GM21528 (cell line): ENCODE measurements around the gene HSBP1L1.
"Not testable (repeated sequence)": the region's sequence is repeated elsewhere in the genome, so short reads cannot be mapped to it uniquely, and the experiment has no call there.

ENCODE experiments used
- ATAC-seq: cut with Tn5 transposase; IDR thresholded peaks from one replicate; pipeline ENCODE4 v1.9.1; 2021; ENCODE audit warnings: mild to moderate bottlenecking, moderate library complexity; ENCODE audit not compliant: unreplicated experiment, low FRiP score

HSBP1L1 gene

DNA sequence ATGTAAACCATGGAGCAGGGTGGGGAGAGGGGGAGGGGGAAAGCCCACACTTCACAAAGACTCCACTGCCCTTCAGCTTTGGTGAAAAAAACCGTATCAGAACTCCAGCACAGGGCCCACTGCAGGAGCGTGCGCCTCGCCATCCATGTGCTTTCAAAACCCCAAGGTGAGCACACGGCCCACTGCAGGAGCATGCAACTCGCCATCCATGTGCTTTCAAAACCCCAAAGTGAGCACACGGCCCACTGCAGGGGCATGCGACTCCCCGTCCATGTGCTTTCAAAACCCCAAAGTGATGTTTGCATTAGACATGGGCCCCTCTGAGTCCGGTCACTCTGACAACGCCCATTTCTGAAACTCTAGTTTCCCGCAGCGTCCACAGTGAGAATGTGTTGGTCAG lies 16.1 kb downstream of the HSBP1L1 start:
- ATAC-seq: no peak

DNA sequence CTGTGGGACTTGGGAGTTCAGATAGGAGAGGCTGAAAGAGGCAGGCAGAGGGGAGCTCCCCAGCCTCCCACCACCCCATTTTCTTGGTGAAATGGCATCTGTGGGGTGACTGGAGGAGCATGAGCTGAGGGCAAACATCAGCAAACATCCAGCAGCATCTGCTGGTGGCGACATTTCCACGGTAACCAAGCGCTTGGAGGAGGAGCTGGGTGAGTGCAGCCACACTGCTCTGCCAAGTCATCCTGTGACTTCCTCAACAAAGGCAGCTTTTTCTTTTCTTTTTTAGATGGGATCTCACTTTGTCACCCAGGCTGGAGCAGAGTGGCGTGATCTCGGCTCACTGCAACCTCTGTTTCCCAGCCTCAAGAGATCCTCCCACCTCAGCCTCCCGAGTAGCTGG lies 18.3 kb downstream of the HSBP1L1 start:
- no peak for ATAC-seq

DNA sequence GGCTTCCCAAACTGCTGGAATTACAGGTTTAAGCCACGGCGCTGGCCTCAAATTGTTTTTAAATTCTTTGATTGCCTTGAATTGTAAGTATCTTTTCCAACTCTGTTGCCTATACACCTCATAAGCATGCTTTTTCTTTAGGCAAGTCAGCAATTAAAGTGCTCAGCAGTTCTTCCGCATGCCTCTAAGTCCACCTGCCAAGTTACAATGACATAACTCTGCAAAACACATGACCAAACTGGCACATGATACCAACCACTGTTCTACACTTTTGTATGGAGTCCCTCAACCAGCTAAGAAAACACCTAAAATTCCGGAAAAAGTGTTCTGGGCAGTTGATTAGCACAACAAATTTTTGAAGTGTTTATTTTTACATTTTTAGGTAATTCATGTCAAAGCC lies 18.8 kb downstream of the HSBP1L1 start:
- ATAC-seq: no peak

DNA sequence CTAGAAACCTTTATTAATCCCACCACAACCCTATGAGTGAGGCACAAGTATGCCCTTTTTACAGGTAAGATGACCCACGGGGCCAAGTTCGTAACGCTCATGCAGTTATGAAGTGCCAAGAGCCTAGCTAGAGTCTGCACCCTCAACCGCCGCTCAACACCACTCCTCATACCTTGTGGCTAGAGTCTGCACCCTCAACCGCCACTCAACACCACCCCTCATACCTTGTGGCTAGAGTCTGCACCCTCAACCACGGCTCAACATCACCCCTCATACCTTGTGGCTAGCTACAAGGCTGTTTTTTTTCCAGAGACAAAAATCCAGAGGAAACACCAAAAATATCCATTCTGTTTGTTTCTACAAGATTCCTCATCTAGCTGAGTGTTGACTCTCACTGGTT lies 19.4 kb downstream of the HSBP1L1 start:
- ATAC-seq: no peak

DNA sequence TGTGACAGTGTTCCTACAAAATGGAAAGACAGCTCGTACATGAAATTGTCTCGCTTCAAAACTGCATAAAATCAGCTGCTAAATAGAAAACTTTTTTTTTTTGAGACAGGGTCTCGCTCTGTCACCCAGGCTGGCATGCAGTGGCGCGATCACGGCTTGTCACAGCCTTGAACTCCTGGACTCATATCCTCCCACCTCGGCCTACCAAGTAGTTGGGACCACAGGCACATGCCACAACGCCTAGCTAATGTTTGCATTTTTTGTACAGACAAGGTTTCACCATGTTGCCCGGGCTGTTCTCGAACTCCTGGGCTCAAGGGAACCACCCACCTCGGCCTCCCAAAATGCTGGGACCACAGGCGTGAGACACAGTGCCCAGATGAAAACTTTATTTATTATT lies 20.7 kb downstream of the HSBP1L1 start:
- no peak for ATAC-seq

DNA sequence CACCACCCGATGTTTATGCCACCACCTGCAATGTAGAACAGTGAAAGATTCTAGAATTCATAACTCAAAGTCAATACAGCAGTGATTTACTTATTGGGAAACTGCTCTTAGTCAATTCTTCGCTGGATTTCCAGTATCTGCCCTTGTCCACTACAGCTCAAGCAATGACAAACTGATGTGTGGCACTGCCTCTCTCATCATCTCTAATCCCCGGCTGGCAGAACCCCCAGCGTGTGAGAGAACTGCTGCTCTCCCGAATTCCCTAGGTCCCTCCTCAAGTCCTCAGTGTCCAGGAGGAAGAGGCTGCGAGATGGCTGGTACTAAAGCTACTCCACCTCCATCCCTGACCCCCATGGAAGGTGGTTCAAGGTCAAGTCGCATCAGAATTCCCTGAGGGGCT lies 22.3 kb downstream of the HSBP1L1 start:
- no peak for ATAC-seq

DNA sequence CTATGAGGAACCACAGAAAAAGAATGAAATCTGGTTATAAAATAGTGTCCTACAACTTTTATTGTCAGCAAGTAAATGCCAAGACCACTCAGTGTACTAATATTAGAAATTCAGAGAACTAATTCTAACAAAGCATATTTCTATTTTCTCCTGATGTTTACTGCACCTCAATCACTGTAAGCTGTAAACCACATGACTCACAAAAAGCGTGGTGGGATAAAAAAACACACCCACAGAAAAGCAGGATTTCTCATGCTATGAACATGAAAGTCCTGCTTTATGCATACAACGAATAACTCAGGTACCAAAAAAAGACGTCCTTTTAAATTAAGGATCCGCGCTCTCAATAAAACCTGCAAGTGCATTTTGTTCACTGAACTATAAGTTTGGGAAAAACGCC lies 23.1 kb downstream of the HSBP1L1 start:
- no peak for ATAC-seq

DNA sequence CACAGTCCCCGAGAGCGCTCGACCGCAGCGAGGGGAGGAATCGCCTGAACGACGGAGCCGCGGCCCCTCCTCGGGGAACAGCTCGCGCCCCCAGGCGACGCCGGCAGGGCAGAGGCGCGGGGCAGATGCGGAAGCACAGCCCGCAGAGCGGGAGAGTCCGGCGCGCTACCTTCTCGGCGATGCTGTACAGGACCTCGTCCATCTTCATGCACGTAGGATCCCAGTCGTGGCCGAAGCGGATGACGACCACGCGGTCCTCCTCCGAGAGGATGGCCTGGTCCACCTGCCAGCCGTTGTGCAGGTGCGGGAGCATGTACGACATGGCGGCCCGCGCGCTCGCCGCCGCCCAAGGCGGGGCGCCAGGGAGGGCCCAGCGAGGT lies 23.6 kb downstream of the HSBP1L1 start:
- peak; percentile 75 for ATAC-seq

DNA sequence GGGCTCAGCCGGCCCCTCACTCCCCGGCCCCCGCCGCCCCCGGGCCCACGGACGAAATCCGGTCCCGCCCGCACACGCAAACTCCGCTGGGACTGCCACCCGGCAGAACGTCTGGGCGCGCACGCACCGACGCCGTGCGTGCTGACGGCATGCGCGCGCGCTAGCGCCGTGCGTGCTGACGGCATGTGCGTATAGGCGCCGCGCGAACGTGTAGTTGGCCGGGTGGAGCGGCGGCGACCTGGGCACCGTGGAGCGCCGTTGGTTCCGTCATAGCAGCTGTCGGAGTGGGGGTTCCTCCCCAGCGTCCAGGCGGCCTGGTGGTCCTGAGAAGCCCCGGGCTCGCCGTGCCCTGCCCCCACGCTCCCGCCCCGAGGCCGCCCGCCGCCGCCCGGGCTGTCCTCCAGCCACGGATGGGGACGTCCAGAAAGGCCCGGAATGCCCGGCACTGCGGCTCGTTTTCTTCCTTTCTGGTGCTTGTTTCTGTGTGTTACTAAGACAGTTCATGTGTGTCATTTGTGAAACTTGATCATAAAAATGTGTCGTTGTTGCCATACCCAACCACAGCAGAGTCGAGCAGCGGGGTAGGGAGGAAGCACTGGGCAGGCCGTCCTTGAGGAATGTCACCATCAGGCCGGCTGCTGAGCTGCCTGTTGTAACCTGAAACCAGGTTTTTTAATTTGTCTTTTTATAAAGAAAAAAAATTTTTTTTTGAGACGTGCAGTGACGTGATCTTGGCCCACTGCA lies 24.2 kb downstream of the HSBP1L1 start, which contains the start of gene TXNL4A:
TSS of gene TXNL4A (minus strand) at position 113 of the 744 bp plus-strand sequence. CDS start 171 bp downstream, outside the sequence.
- ATAC-seq: peak; percentile 97

DNA sequence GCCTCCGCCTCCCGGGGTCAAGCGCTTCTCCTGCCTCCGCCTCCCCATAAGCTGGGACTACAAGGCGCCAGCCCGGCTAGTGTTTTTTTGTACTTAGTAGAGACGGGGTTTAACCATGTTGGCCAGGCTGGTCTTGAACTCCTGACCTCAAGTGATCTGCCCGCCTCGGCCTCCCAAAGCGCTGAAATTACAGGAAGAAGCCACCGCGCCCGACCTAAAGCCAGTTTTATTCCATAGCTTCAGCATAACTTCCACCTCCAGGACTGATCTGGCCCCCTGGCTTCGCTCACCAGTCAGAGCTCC lies 24.7 kb downstream of the HSBP1L1 start:
- ATAC-seq: no peak

DNA sequence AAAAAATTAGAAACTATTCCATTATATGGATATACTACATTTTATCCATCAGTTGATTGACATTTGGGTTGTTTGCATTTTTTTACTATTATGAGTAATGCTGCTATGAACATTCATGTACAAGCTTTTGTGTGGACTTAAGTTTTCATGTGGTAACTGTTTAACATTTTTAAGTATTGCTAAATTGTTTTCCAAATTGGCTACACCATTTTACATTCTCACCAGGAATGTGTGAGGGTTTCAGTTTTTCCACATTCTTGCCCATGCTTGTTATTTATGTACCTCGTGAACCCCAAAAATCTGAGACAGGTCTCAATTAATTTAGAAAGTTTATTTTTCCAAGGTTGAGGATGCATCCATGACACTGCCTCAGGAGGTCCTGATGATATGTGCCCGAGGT lies 27.1 kb downstream of the HSBP1L1 start:
- ATAC-seq: no peak

DNA sequence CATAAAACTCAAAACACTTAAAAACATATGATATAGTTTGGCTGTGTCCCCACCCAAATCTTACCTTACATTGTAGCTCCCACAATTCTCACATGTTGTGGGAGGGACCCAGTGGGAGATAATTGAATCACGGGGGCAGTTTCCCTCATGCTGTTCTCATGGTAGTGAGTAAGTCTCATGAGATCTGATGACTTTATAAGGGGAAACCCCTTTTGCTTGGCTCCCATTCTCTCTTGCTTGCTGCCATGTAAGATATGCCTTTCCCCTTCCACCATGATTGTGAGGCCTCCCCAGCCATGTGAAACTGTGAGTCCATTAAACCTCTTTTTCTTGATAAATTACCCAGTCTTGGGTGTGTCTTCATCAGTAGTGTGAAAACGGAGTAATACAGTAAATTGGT lies 35.3 kb downstream of the HSBP1L1 start:
- not testable (repeated sequence) for ATAC-seq

DNA sequence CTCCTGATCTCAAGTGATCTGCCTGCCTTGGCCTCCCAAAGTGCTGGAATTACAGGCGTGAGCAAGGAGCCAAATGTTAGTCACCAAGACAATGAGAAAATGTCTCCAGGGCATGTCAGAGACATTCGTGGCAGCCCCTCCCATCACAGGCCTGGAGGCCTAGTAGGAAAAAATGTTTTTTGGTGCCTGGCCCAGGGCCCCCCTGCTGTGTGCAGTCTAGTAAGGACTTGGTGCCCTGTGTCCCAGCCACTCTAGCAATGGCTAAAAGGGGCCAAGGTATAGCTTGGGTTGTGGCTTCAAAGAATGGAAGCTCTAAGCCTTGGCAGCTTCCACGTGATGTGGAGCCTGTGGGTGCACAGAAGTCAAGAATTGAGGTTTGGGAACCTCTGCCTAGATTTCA lies 36.4 kb downstream of the HSBP1L1 start:
- no peak for ATAC-seq

DNA sequence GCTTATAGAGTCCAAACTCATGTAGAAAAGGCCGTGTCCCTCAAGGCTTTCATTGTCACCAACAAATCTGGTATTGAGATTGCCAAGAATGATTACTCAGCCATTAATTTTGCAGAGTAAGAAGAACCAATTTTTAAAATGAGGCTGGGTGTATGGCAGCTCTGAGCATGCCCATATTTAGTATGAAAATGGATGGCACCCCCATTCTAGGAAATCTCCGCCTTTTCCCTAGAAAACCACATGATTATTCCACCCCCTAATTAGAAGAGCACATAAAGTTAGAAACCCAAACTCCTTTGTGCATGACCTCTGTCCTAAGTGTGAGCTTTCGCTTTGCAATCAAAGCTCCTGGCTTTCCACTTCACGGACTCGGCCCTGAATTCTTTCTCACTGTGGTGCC lies 38.0 kb downstream of the HSBP1L1 start:
- ATAC-seq: no peak

DNA sequence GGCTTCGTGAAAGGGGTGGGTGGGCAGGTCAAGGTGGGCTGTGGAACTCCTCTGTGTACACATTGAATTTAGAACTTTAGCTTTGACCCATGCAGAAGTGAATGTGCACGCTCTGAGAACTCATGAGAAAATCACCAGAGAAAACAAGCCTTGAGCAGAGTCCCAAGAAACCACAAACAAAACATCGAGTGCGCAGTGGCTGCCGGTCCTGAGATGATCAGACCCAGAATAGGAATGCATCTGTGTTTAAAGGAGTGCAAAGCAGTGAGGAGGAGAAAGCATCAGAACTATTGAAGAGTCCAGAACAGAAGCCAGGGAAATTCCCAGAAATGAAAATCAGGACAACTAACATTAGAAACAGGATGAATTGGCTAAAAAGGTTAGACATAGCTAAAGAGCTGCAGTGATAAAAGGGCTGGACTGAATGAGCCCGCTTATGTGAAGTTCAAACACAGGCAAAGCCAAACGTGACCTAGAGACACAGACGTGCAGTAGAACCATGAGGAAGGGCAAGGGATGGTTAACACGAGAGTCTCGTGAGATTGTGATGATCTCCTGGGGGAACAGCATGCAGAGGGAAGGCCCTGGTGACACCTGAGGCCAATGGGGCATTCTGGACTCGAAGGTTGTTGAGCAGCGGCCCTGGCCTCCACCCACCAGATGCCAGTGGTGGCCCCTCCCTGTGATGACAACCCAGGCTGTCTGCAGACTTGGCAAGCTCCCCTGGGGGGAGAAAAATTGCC lies 40.3 kb downstream of the HSBP1L1 start:
- no peak for ATAC-seq

DNA sequence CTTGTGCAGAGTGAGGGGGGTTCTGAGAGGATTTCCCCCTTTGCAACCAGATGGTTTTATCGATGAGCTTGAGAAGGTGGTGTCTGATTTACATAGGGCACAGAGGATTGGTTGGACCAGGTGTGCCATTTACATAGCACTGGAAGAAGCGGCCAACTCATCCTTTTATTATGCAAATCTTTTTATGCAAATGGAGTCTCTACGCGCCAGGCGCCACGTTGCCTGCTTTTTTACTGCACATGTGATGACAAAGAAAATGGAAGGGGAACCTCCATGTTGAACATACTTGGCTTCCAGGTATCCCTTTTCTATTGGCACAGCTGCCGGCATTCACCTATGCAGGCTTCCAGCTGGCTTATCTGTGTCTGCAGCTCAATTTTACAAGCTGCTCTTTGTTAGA lies 42.3 kb downstream of the HSBP1L1 start:
- ATAC-seq: no peak

DNA sequence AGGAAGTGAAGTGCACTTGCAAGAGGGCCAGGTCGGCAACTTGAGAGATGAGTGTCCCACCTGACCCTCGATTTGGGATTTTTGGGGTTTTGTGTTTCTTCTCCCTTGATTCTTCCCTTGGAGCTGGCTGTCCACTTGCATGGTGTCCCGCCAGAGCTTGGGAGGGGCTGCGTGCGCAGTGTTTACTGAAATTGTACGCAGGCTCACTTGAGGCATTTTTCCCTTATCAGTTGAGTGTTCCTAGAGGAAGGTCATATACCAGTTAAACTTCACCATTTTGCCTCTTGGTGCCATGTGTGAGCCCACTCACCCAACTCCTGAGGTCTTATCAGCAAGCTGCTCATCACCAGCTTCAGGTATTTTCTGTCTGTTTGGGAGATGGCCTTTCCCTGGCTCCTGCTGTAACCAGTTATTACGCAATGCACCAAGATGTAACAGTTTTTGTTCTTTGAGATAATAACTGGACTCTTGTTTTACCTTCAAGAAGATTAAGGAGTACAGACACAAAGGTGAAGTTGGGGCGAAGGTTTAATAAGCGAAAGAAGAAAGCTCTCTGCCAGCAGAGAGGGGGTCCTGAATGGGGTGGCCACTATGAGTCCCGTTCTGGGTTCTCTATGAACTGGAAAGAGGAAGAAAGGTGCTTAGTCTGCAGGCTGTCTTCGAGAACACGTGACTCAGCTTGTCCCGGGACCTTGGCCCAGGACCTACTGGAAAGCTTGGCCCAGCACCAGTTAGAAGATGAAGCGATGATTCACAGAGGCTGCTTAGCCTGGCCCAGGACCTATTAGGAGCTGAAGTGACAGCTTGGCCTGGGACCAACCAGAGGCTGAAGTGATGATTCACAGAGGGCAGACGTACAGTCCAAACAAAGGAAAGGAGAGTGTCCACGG lies 45.5 kb downstream of the HSBP1L1 start:
- no peak for ATAC-seq

DNA sequence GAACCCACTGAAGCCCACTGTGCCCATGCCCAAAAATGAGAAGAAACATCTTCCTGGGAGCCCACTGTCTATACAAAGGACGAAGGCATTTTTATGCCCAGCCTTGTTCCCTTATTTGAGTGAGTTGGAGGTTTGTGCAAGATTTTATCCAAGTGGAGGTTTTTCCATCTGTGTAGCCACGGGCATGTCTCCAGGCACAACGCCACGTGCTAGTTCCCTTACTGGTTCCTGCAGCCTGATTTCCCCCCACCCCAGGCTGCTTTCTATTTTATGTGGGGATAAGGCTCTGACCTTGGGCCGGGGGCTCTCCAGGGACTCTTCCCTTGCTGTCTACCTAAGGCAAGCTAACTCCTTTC lies 46.1 kb downstream of the HSBP1L1 start:
- ATAC-seq: no peak

DNA sequence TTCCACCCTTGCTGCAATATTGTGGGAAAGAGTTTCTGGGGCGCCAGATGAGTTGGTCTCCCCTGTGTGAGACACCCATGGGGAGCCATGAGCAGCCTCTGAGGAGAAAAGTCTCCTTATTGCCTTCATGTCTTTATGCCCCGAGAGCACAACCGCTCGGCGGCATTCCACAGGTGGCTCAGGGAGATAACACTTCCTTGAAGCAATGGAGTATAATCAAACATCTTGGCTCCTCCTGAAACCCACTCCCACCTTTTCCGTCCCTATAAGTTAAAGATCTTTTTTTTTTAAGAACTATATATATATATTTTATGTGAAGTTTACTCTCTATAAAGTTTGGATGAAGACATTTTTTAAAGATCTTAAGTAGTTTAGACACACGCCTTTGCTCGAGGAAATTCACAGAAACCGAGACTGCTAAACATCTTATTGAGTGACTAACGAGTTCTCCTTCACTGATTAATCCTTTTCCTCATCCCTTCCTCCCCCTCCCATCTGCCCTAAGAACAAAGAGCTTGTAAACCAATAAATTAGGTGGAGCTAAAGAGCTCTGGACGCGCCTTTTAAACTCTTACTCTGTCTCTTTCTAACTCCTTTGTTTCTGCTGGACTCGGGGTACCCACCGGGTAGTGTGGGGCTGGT lies 47.2 kb downstream of the HSBP1L1 start:
- ATAC-seq: not testable (repeated sequence)

DNA sequence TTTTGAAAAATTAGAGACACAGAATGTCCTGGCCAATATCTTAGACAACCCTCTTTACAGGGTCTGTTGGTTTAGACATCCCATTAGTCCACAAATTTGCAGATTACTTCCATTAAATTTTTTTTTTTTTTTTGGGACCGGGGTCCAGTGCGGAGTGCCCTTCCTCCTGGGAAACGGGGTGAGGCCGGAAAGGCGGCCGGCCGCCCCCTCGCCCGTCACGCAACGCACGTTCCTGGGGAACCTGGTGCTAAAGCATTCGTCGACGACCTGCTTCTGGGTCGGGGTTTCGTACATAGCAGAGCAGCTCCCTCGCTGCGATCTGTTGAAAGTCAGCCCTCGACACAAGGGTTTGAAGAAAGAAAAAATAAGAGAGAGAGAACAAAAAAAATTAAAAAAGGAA lies 48.3 kb downstream of the HSBP1L1 start:
- ATAC-seq: no peak
